ENCODE data around the gene SOX30.

SOX30 gene

DNA sequence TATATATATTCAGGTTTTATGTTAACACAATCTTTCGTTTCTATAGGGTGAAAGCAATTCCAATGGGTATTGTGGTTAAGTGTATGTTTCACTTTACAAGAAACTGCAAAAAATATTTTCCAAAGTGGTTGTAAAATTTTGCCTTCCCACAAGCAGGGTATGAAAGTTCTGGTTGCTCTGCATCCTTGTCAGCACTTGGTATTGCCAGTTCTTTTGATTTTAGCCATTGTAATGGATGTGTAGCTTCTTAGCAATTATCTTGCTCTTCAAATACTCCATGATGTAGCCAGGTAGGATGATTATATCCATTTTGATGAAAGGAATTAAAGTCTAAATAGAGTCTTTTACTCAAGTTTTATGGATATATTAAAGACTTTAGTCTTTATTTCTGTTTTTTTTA, 67.6 kb downstream of the SOX30 start:
- no peaks in the 10 kb centered on the region for H3K27me3 ChIP-seq (replicated peaks; ENCODE audit: control insufficient read depth, insufficient read depth, low read length)
- no peak overlapping the region for H3K9ac ChIP-seq (ENCODE audit: low read length)
- no peak for DNase-seq (ENCODE audit: low read depth)
- no peaks in the 10 kb centered on the region for H3K4me1 ChIP-seq (ENCODE audit: control insufficient read depth, insufficient read depth, low read length)
- H3K36me3 ChIP-seq (ENCODE audit: control insufficient read depth, insufficient read depth, low read length, severe bottlenecking): no peaks in the 10 kb centered on the region
- peaks cover 7% of the 10 kb centered on the region for H3K9me3 ChIP-seq (ENCODE audit: control insufficient read depth, low read length)
- H3K4me3 ChIP-seq (ENCODE audit: low read length): no peak overlapping the region

DNA sequence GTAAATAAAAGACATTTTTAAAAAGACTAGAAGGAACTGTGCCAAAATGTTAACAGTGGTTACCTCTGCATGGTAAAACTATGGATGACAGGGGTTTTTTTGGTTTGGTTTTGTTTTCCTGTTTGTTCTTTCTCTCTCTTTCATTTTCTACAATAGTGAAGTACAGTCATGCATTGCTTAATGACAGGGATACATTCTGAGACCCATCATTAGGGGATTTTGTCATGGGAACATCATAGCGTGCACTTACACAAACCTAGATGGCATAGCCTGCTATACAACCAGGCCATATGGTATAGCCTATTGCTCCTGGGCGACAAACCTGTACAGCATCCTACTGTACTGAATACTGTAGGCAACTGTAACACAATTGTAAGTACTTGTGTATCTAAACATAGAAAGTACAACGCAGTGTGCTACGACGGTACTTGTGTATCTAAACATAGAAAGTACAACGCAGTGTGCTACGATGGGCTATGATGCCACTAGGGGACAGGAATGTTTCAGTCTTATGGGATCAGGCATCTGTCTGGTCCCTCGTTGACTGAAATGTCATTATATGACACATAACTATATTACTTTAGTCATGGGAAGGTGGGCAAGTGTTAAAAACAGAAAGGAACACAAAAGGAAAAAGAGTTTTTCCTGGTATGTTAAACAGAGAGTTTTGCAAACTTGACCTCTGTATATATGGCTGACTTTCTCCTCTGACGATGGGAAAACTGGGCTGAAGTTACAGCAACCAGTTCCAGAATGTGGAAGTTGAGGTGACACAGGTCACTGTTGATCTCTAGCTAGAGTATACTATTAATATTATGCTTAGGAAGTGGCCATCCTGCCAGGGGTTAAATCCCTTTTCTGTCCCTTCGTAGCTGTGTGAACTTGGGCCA, 69.3 kb downstream of the SOX30 start:
- peaks cover 7% of the 10 kb centered on the region for H3K9me3 ChIP-seq (ENCODE audit: control insufficient read depth, low read length)
- no peak for DNase-seq (ENCODE audit: low read depth)

DNA sequence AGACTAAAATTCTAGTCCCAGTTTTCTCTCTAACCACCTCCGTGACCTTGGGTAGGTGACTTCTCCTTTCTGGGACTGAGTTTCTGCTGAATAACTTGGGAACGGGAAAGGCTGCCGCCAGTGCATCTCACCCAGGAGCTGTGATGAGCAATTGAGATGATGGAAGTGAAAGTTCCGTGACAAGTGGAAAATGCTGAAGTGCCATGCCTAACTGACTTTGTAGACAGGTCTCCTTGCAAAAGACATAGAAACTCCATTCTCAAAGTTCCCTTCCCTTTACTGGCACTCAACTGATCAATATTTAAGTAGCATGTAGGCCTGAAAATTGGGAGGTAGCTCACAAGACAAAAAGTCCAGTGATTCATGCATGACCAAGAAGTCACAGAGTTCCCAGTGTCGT, 70.3 kb downstream of the SOX30 start:
- Histone ChIP-seq H3K4me3 (ENCODE audit: low read length) (no peak overlapping the region), H3K36me3 (ENCODE audit: control insufficient read depth, insufficient read depth, low read length, severe bottlenecking) (no peaks in the 10 kb centered on the region), H3K27me3 (replicated peaks; ENCODE audit: control insufficient read depth, insufficient read depth, low read length) (no peaks in the 10 kb centered on the region), H3K9ac (ENCODE audit: low read length) (no peak overlapping the region), H3K4me1 (ENCODE audit: control insufficient read depth, insufficient read depth, low read length) (no peaks in the 10 kb centered on the region), H3K9me3 (ENCODE audit: control insufficient read depth, low read length) (peaks cover 7% of the 10 kb centered on the region)
- no peak for DNase-seq (ENCODE audit: low read depth)

More for the DNA sequence above, 69.3 kb downstream of the SOX30 start:
- no peaks in the 10 kb centered on the region for H3K36me3 ChIP-seq (ENCODE audit: control insufficient read depth, insufficient read depth, low read length, severe bottlenecking)
- no peak overlapping the region for H3K9ac ChIP-seq (ENCODE audit: low read length)
- H3K4me3 ChIP-seq (ENCODE audit: low read length): no peak overlapping the region
- no peaks in the 10 kb centered on the region for H3K4me1 ChIP-seq (ENCODE audit: control insufficient read depth, insufficient read depth, low read length)
- H3K27me3 ChIP-seq (replicated peaks; ENCODE audit: control insufficient read depth, insufficient read depth, low read length): no peaks in the 10 kb centered on the region

DNA sequence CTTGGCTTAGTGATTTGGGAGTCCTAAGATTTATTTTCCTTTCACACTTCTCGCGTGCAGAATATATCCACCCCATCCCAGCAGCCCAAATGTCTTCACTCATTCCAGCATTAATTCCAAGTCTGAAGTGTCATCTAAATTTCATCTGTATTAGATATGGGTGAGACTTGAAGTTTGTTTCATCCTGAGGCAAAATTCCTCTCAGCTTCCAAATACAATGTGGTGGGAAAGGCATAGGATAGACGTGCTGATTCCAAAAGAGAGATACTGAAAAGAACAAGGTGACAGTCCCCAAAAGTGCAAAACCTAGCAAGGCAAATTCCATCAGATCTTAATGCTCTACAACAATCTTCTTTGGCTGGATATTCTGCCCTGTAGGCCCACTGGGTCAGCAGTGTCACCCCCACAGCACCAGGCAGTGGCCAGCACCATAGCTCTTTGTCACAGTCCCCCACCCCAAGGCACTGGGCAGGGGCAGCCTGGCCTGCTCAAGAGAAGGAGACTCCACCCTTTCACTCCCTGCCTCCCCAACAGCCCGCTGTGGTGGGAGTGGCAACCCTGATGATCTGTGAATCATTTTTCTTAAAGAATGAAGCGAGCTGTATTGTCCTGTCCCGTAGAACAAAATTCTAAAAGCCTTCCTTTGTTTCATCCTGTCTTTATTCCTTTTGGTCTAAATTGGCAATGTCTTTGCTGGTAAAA, 74.0 kb downstream of the SOX30 start:
- H3K4me3 ChIP-seq (ENCODE audit: low read length): no peak overlapping the region

DNA sequence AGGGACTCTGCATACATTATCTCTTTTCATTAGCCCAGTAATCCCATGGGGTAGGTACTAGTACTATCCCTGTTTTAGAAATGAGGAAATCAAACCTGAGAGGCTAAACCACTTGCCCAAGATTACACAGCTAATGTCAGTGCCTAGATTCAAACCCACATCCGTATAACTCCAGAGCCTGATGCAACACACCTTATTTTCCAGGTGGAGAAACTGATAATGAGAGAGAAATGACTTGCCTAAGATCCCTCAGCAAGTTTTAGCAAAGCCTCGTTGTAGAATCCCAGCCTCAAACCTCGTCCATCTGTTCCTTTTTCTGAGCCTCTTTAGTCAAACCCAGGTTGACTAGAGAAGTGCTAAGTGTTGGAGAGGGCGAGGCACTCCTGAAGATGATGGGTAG, 75.6 kb downstream of the SOX30 start:
- no peak overlapping the region for H3K4me3 ChIP-seq (ENCODE audit: low read length)
- DNase-seq (ENCODE audit: low read depth): no peak

More for the DNA sequence above, 74.0 kb downstream of the SOX30 start:
- Histone ChIP-seq H3K9me3 (ENCODE audit: control insufficient read depth, low read length) (no peaks in the 10 kb centered on the region), H3K4me1 (ENCODE audit: control insufficient read depth, insufficient read depth, low read length) (peaks cover 11% of the 10 kb centered on the region), H3K27me3 (replicated peaks; ENCODE audit: control insufficient read depth, insufficient read depth, low read length) (no peaks in the 10 kb centered on the region), H3K36me3 (ENCODE audit: control insufficient read depth, insufficient read depth, low read length, severe bottlenecking) (no peaks in the 10 kb centered on the region), H3K9ac (ENCODE audit: low read length) (no peak overlapping the region)
- DNase-seq (ENCODE audit: low read depth): no peak

More for the DNA sequence above, 75.6 kb downstream of the SOX30 start:
- Histone ChIP-seq H3K27me3 (replicated peaks; ENCODE audit: control insufficient read depth, insufficient read depth, low read length) (no peaks in the 10 kb centered on the region), H3K9me3 (ENCODE audit: control insufficient read depth, low read length) (no peaks in the 10 kb centered on the region), H3K4me1 (ENCODE audit: control insufficient read depth, insufficient read depth, low read length) (peaks cover 11% of the 10 kb centered on the region), H3K36me3 (ENCODE audit: control insufficient read depth, insufficient read depth, low read length, severe bottlenecking) (no peaks in the 10 kb centered on the region), H3K9ac (ENCODE audit: low read length) (no peak overlapping the region)

All from adipocyte (in vitro differentiated cells).